GM18519 (cell line): ENCODE data around the gene SEMA7A.
"Not testable (repeated sequence)": the region's sequence is repeated elsewhere in the genome, so short reads cannot be mapped to it uniquely, and the experiment has no call there.

Source experiments
- ATAC-seq: cut with Tn5 transposase; IDR thresholded peaks from one replicate; pipeline ENCODE4 v1.9.1; 2021; ENCODE audit warnings: mild to moderate bottlenecking, moderate library complexity; ENCODE audit not compliant: unreplicated experiment, low FRiP score

SEMA7A gene

GRCh38 chr15:74433592-74434262 lies at the start of gene SEMA7A:
SEMA7A (minus strand) TSS chr15:74433958; CDS start chr15:74433918, 40 bp downstream.
- ATAC-seq: peak; percentile 55

- no peak for ATAC-seq
Observed at GRCh38 chr15:74482661-74483060, 48.9 kb upstream of the SEMA7A start.

GRCh38 chr15:74480364-74480763 lies 46.6 kb upstream of the SEMA7A start:
- ATAC-seq: not testable (repeated sequence)

GRCh38 chr15:74471621-74472020 lies 37.9 kb upstream of the SEMA7A start:
- ATAC-seq: not testable (repeated sequence)

- ATAC-seq: no peak
Observed at GRCh38 chr15:74470631-74471395, 37.1 kb upstream of the SEMA7A start.

GRCh38 chr15:74468341-74469032 lies 34.7 kb upstream of the SEMA7A start:
- ATAC-seq: no peak

- no peak for ATAC-seq
Observed at GRCh38 chr15:74466570-74466969, 32.8 kb upstream of the SEMA7A start.

GRCh38 chr15:74464897-74465296 lies 31.1 kb upstream of the SEMA7A start:
- no peak for ATAC-seq

GRCh38 chr15:74464216-74464615 lies 30.5 kb upstream of the SEMA7A start:
- no peak for ATAC-seq

- no peak for ATAC-seq
Observed at GRCh38 chr15:74463634-74464033, 29.9 kb upstream of the SEMA7A start.

- ATAC-seq: no peak
Observed at GRCh38 chr15:74461847-74462511, 28.2 kb upstream of the SEMA7A start.

- peak; percentile 52 for ATAC-seq
Observed at GRCh38 chr15:74460871-74461846, 27.4 kb upstream of the SEMA7A start, which contains the start of gene UBL7. UBL7 (minus strand) TSS chr15:74461160; CDS start chr15:74458867, 2,293 bp downstream.

- ATAC-seq: no peak
Observed at GRCh38 chr15:74460298-74460697, 26.5 kb upstream of the SEMA7A start.

- not testable (repeated sequence) for ATAC-seq
Observed at GRCh38 chr15:74459798-74460197, 26.0 kb upstream of the SEMA7A start.

- no peak for ATAC-seq
Observed at GRCh38 chr15:74458473-74458872, 24.7 kb upstream of the SEMA7A start.

GRCh38 chr15:74457036-74457435 lies 23.3 kb upstream of the SEMA7A start:
- not testable (repeated sequence) for ATAC-seq

GRCh38 chr15:74454764-74455500 lies 21.2 kb upstream of the SEMA7A start:
- no peak for ATAC-seq

- no peak for ATAC-seq
Observed at GRCh38 chr15:74453925-74454763, 20.4 kb upstream of the SEMA7A start.
